Urinary bladder (tissue), 4 donors: Measurements from ENCODE around the gene MRPS9. TPM values are rescaled to one million over a fixed set of nuclear protein-coding genes. Genes with fewer than 3 reads are reported as not detected.

Experiments used
- DNase-seq: peaks from one replicate; pipeline ENCODE4 v3.0.0-alpha.2; 2015; ENCODE audit errors: extremely low spot score
- H3K27ac ChIP-seq: one replicate; pipeline ENCODE4 v1.5.1; 2013; ENCODE audit warnings: low read depth, mild to moderate bottlenecking, moderate library complexity
- H3K36me3 ChIP-seq: one replicate; pipeline ENCODE4 v1.6.1; 2013; ENCODE audit warnings: mild to moderate bottlenecking, moderate library complexity; ENCODE audit not compliant: insufficient read depth
- H3K4me1 ChIP-seq: one replicate; pipeline ENCODE4 v1.6.1; 2013; ENCODE audit warnings: mild to moderate bottlenecking, moderate library complexity; ENCODE audit not compliant: insufficient read depth
- H3K4me3 ChIP-seq: one replicate; pipeline ENCODE4 v1.5.1; 2013; ENCODE audit warnings: low read depth, low read length
- WGBS: extraction: QIAGEN DNeasy Blood & Tissue Kit; methylation state at CpG from one replicate; pipeline ENCODE4 v1.1.7; 2013; 5-methylcytosine and 5-hydroxymethylcytosine counted together
- polyA plus RNA-seq: library from polyadenylated mRNA; stranded (reverse); fragments of 200-250 nt; gene quantifications from one replicate; pipeline ENCODE4 v1.2.3, GENCODE V29; 2013
- total RNA-seq: library from RNA; depleted of rRNA; stranded (reverse); fragments of >200 nt; gene quantifications from one replicate; pipeline ENCODE4 v1.2.3, GENCODE V29; 2014
- donor health status: healthy with polysubstance abuse.
- donor health status: healthy.

The MRPS9 gene
- total and polyA plus RNA-seq, 2 donors: 23.9 to 27.0 TPM

DNA sequence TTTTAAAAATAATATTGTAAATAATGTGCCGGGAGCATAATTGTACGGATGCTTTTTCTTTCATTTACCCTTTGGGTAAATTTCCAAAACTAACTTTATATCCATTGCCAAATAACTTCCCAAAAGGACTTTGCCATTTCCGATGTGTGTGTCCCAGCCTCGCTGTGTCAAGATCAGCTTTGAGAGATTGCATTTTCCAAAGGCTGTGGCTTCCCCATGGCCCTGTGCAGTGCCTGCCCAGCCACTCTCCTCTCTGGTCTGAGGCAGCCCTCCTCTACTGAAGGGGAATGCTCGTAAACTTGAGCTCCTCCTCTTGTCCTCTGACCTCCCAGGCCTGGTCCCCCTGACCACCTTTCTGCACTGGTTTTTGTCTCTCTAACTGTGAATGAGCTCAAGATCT, 78.5 kb downstream of the MRPS9 start:
- Histone ChIP-seq H3K4me3 (no peak overlapping the region), H3K36me3 (no peaks in the 10 kb centered on the region), H3K4me1 (no peaks in the 10 kb centered on the region), H3K27ac (no peak overlapping the region)
- WGBS: 85% methylated on average over 5 of the region's 5 CpGs
- DNase-seq: no peak

DNA sequence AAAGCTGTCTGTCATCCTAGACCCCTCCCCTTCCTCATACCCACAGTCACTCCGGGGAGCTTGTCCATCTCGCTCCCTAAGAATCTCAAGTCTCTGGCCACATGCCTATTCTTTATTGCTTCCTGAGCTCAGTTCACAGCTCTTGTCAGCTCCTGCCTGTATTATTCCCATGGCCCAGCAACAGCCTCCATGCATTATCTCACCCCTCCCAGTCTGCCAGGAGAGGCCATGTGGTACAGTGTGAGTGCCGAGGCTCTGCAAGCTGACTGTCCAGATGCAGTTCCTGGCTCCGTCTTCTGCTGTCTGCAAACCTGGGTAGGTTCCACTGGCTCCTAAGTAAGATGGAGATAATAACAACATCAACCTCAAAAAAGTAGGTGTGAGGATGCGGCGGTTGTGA, 79.7 kb downstream of the MRPS9 start:
- WGBS: 59% methylated on average over 6 of the region's 6 CpGs
- H3K27ac ChIP-seq: no peak overlapping the region
- no peak for DNase-seq
- no peak overlapping the region for H3K4me3 ChIP-seq
- no peaks in the 10 kb centered on the region for H3K4me1 ChIP-seq
- no peaks in the 10 kb centered on the region for H3K36me3 ChIP-seq

GRCh38 chr2:105118960-105119359, 81.1 kb downstream of the MRPS9 start:
- 42% methylated on average over 23 of the region's 23 CpGs for WGBS
- Histone ChIP-seq H3K36me3 (no peaks in the 10 kb centered on the region), H3K4me1 (no peaks in the 10 kb centered on the region), H3K4me3 (no peak overlapping the region), H3K27ac (no peak overlapping the region)
- DNase-seq: no peak

GRCh38 chr2:105121434-105121833, 83.6 kb downstream of the MRPS9 start:
- Histone ChIP-seq H3K4me1 (no peaks in the 10 kb centered on the region), H3K27ac (no peak overlapping the region), H3K36me3 (no peaks in the 10 kb centered on the region), H3K4me3 (no peak overlapping the region)
- WGBS: 66% methylated on average over 8 of the region's 8 CpGs
- no peak for DNase-seq

- WGBS: 48% methylated on average over 4 of the region's 4 CpGs
- H3K27ac ChIP-seq: no peak overlapping the region
- no peaks in the 10 kb centered on the region for H3K36me3 ChIP-seq
- no peak overlapping the region for H3K4me3 ChIP-seq
- no peaks in the 10 kb centered on the region for H3K4me1 ChIP-seq
- no peak for DNase-seq
These were observed 87.6 kb downstream of the MRPS9 start for GRCh38 chr2:105125428-105125827.

- WGBS: 81% methylated on average over 3 of the region's 3 CpGs
- H3K27ac ChIP-seq: no peak overlapping the region
- no peak overlapping the region for H3K4me3 ChIP-seq
- H3K4me1 ChIP-seq: no peaks in the 10 kb centered on the region
- no peaks in the 10 kb centered on the region for H3K36me3 ChIP-seq
- DNase-seq: no peak
These were observed 88.1 kb downstream of the MRPS9 start for GRCh38 chr2:105125920-105126319.

DNA sequence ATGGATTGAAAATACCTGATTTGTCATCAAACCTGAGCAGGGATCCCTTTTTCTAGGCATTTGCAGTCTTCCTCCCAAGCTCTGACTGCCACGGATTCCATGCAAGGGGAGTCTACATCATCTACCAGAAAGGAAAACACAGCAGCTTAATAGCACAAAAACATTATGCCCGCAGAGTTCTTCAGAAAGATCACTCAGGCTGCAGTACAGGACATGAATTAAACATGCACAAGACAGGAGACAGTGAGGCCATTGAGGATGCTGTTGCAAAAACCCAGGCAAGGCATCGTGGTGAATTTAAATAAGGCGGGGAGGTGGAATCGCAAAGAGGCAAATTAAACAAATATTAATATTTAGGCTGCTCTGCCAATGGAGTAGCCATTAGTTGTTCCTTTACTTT, 88.5 kb downstream of the MRPS9 start:
- DNase-seq: no peak
- Histone ChIP-seq H3K27ac (no peak overlapping the region), H3K4me1 (no peaks in the 10 kb centered on the region), H3K4me3 (no peak overlapping the region), H3K36me3 (no peaks in the 10 kb centered on the region)
- 89% methylated on average over 5 of the region's 5 CpGs for WGBS

GRCh38 chr2:105127289-105127915, 89.5 kb downstream of the MRPS9 start:
- Histone ChIP-seq H3K4me3 (no peak overlapping the region), H3K36me3 (no peaks in the 10 kb centered on the region), H3K27ac (no peak overlapping the region), H3K4me1 (no peaks in the 10 kb centered on the region)
- DNase-seq: no peak
- WGBS: 92% methylated on average over 15 of the region's 15 CpGs

DNA sequence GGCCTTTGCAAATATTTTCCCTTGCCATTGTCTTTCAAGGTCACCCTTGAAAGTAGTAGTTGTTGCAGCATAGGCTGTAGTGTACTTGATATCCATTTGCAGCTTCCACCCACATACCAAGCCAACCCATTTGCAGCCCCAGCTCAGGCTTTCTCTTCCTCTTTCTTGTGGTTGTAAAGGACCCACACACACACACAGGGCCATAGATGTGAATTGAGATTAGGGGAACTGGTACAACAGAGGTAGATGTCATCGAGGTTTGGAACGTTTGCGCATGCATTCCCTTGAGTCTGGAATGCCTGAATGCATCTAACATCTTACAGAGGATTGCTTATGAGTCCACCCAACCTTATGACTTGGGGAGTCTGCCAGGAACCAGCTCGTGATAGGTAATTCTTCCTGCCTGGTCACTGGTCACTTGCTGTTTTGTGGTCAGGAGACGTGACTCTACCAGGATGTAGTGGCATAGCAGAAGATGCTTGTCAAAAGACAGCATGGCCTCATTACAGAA, 91.9 kb downstream of the MRPS9 start:
- Histone ChIP-seq H3K27ac (no peak overlapping the region), H3K4me3 (no peak overlapping the region), H3K36me3 (no peaks in the 10 kb centered on the region), H3K4me1 (no peaks in the 10 kb centered on the region)
- DNase-seq: no peak
- WGBS: 83% methylated on average over 5 of the region's 5 CpGs

GRCh38 chr2:105130546-105130945, 92.7 kb downstream of the MRPS9 start:
- Histone ChIP-seq H3K27ac (no peak overlapping the region), H3K4me3 (no peak overlapping the region), H3K4me1 (no peaks in the 10 kb centered on the region), H3K36me3 (no peaks in the 10 kb centered on the region)
- no peak for DNase-seq

DNA sequence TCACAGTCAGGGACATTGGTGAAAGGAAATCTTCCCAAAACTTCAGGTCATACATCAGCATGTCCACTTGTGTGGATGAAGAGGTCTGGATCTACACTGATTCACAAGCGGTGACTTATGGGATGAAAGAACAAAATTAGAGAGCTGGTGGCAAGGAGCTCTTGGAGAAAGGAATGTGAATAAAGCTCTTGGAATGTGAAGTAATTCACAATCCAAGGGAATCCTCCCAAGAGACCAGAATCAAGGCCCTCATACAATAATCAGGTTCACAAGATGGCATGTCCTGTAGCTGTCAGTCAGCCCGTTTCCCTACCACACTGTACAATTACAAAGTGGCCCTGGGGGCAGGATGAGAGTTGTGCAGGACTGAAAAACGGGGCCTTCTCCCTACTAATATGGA, 96.2 kb downstream of the MRPS9 start:
- H3K27ac ChIP-seq: no peak overlapping the region
- H3K4me3 ChIP-seq: no peak overlapping the region
- no peaks in the 10 kb centered on the region for H3K36me3 ChIP-seq
- WGBS: 74% methylated on average over 3 of the region's 3 CpGs
- H3K4me1 ChIP-seq: no peaks in the 10 kb centered on the region
- no peak for DNase-seq

GRCh38 chr2:105135436-105135835, 97.6 kb downstream of the MRPS9 start:
- H3K4me1 ChIP-seq: no peaks in the 10 kb centered on the region
- WGBS: 84% methylated on average over 6 of the region's 6 CpGs
- no peak overlapping the region for H3K4me3 ChIP-seq
- H3K36me3 ChIP-seq: no peaks in the 10 kb centered on the region
- no peak for DNase-seq
- no peak overlapping the region for H3K27ac ChIP-seq

DNA sequence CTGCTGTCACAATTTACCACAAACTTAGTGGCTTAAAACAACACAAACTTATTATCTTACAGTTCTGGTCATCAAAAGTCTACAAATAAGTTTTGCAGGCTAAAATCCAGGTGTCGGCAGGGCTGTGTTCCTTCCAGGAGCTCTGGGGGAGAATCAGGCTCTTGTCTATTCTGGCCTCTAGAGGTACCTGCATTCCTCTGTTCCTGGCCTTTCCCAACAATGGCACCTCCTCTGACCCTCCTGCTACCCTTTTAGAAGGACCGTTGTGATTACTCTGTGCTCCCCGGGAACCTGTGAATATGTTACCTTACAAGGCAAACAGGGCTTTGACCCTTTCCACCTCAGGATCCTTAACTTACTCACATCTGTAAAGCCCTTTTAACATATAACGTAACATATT, 98.5 kb downstream of the MRPS9 start:
- WGBS: 91% methylated on average over 4 of the region's 4 CpGs
- no peaks in the 10 kb centered on the region for H3K4me1 ChIP-seq
- H3K36me3 ChIP-seq: no peaks in the 10 kb centered on the region
- no peak for DNase-seq
- no peak overlapping the region for H3K4me3 ChIP-seq
- no peak overlapping the region for H3K27ac ChIP-seq

DNA sequence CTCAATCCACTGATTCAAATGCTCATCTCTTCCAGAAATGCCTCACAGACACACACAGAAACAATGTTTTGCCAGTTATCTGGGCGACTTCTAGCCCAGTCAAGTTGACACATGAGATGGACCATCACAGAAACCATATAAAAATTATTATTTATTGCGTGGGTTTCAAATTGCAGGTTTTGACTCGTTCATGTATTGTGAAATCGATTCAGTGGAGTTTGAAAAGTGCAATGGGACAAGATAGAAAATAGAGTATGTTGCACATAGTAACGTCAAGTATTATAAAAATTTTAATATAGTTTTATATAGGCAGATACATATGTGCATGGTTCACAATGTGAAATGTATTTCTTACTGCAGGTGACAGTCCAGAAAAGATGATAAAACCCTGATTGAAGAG, 100.8 kb downstream of the MRPS9 start:
- DNase-seq: no peak
- 83% methylated on average over 5 of the region's 5 CpGs for whole genome bisulfite sequencing

More for the DNA sequence above, 100.8 kb downstream of the MRPS9 start:
- no peaks in the 10 kb centered on the region for H3K36me3 ChIP-seq
- H3K4me3 ChIP-seq: no peak overlapping the region
- H3K4me1 ChIP-seq: no peaks in the 10 kb centered on the region
- no peak overlapping the region for H3K27ac ChIP-seq
